Measurements from ENCODE around the gene SSR1. TPM values are rescaled to one million over a fixed set of nuclear protein-coding genes. Genes with fewer than 3 reads are reported as not detected.

SSR1 gene
- total and polyA plus RNA-seq, 7 donors, result 17.9 to 40.4 (median 35.4) TPM

GRCh38 chr6:7335519-7335918, 22.5 kb upstream of the SSR1 start:
- TF ChIP-seq CTCF (IDR thresholded peaks at IDR 0.05), result no peak
- H3K4me1 ChIP-seq, result no peaks in the 10 kb centered on the region
- 83 to 87% (median 86%) methylated on average over 3 of the region's 3 CpGs for whole genome bisulfite sequencing, 3 donors
- H3K36me3 ChIP-seq (ENCODE audit: insufficient read depth in 1 of 2, low read depth in 1 of 2), result no peaks in the 10 kb centered on the region
- no peak for DNase-seq
- no peaks in the 10 kb centered on the region for H3K27me3 ChIP-seq (ENCODE audit: insufficient read depth in 3 of 3, low read length in 2 of 3)
- H3K9me3 ChIP-seq, result no peaks in the 10 kb centered on the region
- no peak overlapping the region for H3K4me3 ChIP-seq
- intact Hi-C loops (cut with DNase I), result no loop called here
- H3K27ac ChIP-seq, result no peak overlapping the region
- ATAC-seq, result no peak

GRCh38 chr6:7334685-7335084, 21.7 kb upstream of the SSR1 start:
- WGBS, 3 donors, result 89 to 94% (median 92%) methylated on average over 3 of the region's 3 CpGs
- no peaks in the 10 kb centered on the region for H3K36me3 ChIP-seq (ENCODE audit: insufficient read depth in 1 of 2, low read depth in 1 of 2)
- no peak for TF ChIP-seq CTCF (IDR thresholded peaks at IDR 0.05)
- H3K27me3 ChIP-seq (ENCODE audit: insufficient read depth in 3 of 3, low read length in 2 of 3), result no peaks in the 10 kb centered on the region
- intact Hi-C loops (cut with DNase I), result no loop called here
- H3K4me1 ChIP-seq, result no peaks in the 10 kb centered on the region
- no peak for ATAC-seq
- no peak overlapping the region for H3K4me3 ChIP-seq
- DNase-seq, result no peak
- H3K27ac ChIP-seq, result no peak overlapping the region
- H3K9me3 ChIP-seq, result no peaks in the 10 kb centered on the region

- Histone ChIP-seq H3K36me3 (ENCODE audit: insufficient read depth in 1 of 2, low read depth in 1 of 2) (no peaks in the 10 kb centered on the region), H3K27ac (no peak overlapping the region), H3K9me3 (no peaks in the 10 kb centered on the region), H3K4me1 (no peaks in the 10 kb centered on the region), H3K4me3 (no peak overlapping the region), H3K27me3 (ENCODE audit: insufficient read depth in 3 of 3, low read length in 2 of 3) (no peaks in the 10 kb centered on the region)
- DNase-seq (no peak), ATAC-seq (no peak)
- intact Hi-C loops (cut with DNase I), result no loop called here
- 44 to 66% (median 48%) methylated on average over 8 of the region's 8 CpGs for WGBS, 3 donors
- TF ChIP-seq CTCF (IDR thresholded peaks at IDR 0.05), result no peak
These were observed 19.2 kb upstream of the SSR1 start for GRCh38 chr6:7332090-7332745.

DNA sequence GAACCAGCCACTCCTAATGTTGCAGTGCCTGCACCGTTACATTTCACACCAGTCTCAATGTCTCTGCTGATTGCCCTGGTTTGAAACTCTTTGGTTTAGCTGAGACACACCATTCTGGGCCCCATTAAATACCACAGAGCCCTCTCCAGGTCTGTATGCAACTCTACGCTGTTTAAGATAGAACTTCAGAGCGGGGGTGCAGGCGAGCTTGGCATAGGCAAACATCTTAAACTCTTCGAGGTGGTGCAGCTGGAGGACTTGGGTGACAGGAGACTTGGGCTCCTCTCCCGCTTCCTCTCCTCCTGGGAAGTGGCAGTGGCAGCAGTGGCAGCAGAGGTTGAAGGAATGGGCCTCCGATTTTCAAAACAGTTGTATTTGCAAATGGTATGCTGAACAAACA, 18.5 kb upstream of the SSR1 start:
- Histone ChIP-seq H3K36me3 (ENCODE audit: insufficient read depth in 1 of 2, low read depth in 1 of 2) (no peaks in the 10 kb centered on the region), H3K9me3 (no peaks in the 10 kb centered on the region), H3K27me3 (ENCODE audit: insufficient read depth in 3 of 3, low read length in 2 of 3) (no peaks in the 10 kb centered on the region), H3K4me3 (no peak overlapping the region), H3K4me1 (no peaks in the 10 kb centered on the region), H3K27ac (no peak overlapping the region)
- no peak for ATAC-seq
- no peak for DNase-seq
- TF ChIP-seq CTCF (IDR thresholded peaks at IDR 0.05), result no peak
- intact Hi-C loops (cut with DNase I), result no loop called here
- WGBS, 3 donors, result 71 to 79% (median 75%) methylated on average over 7 of the region's 7 CpGs

DNA sequence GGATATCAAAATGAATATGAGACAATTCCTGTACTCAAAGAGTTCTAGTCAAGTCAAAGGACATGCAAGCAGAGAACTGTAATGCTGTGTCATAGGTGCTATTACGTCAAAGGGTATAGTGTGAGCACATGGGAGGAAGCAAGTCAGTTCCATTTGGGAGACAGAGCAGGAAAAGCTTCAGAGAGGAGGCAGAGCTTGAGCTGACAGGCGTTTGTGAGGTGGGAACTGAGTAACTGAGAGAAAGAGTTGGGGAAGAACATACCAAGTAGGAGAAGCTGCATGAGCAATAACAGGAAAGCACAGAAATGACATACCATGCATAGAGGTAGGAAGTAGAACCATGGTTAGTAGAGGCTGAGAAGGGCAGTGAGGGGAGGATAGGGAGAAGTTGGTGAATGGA, 15.2 kb upstream of the SSR1 start:
- DNase-seq, result no peak
- Histone ChIP-seq H3K4me1 (no peaks in the 10 kb centered on the region), H3K9me3 (no peaks in the 10 kb centered on the region), H3K36me3 (ENCODE audit: insufficient read depth in 1 of 2, low read depth in 1 of 2) (no peaks in the 10 kb centered on the region), H3K4me3 (no peak overlapping the region), H3K27ac (no peak overlapping the region), H3K27me3 (ENCODE audit: insufficient read depth in 3 of 3, low read length in 2 of 3) (no peaks in the 10 kb centered on the region)
- intact Hi-C loops (cut with DNase I), result no loop called here
- 48 to 86% (median 59%) methylated on average over 2 of the region's 2 CpGs for WGBS, 3 donors
- no peak for TF ChIP-seq CTCF (IDR thresholded peaks at IDR 0.05)
- ATAC-seq, result no peak

All from psoas muscle (tissue), 8 donors.